SJCRH30 (cell line): ENCODE data around the gene CCDC112. TPM values are rescaled to one million over a fixed set of nuclear protein-coding genes. Genes with fewer than 3 reads are reported as not detected.

Experiments
- DNase-seq, 2 experiments: peaks; one replicate each; pipeline ENCODE4 v3.0.0-alpha.2; 2015 to 2020
- H3K27ac ChIP-seq: fragments of 250-450 bp; sonication (Bioruptor Pico); 2 replicates; pipeline ENCODE4 v1.5.1; 2020; ENCODE audit warnings: mild to moderate bottlenecking, moderate library complexity
- H3K27me3 ChIP-seq: fragments of 250-450 bp; sonication (Bioruptor Pico); 2 replicates; pipeline ENCODE4 v1.5.1; 2020; ENCODE audit warnings: mild to moderate bottlenecking, moderate library complexity
- H3K36me3 ChIP-seq: fragments of 250-450 bp; sonication (Bioruptor Pico); 2 replicates; pipeline ENCODE4 v1.5.1; 2020; ENCODE audit warnings: mild to moderate bottlenecking, moderate library complexity
- H3K4me1 ChIP-seq: fragments of 250-450 bp; sonication (Bioruptor Pico); 2 replicates; pipeline ENCODE4 v1.5.1; 2020; ENCODE audit warnings: mild to moderate bottlenecking, moderate library complexity
- H3K4me3 ChIP-seq: fragments of 250-450 bp; sonication (Bioruptor Pico); 2 replicates; pipeline ENCODE4 v1.5.1; 2020; ENCODE audit warnings: mild to moderate bottlenecking, moderate library complexity
- H3K9me3 ChIP-seq: fragments of 250-450 bp; sonication (Bioruptor Pico); replicated peaks from 2 replicates; pipeline ENCODE4 v1.5.1; 2020; ENCODE audit warnings: mild to moderate bottlenecking, moderate library complexity
- total RNA-seq: library from RNA; depleted of rRNA; stranded (reverse); fragments of >200 nt; shearing (Covaris generic); gene quantifications from 2 replicates; pipeline ENCODE4 v1.2.3, GENCODE V29; 2014

Gene CCDC112
- total RNA-seq, 1 experiment from 2014 or later = 7.4 TPM

GRCh38 chr5:115304496-115304895 is 8.0 kb upstream of the CCDC112 start:
- DNase-seq = no peak
- no peaks in the 10 kb centered on the region for H3K36me3 ChIP-seq
- no peak overlapping the region for H3K27ac ChIP-seq
- no peaks in the 10 kb centered on the region for H3K4me1 ChIP-seq
- H3K4me3 ChIP-seq = no peak overlapping the region
- H3K9me3 ChIP-seq = no peaks in the 10 kb centered on the region
- H3K27me3 ChIP-seq = no peaks in the 10 kb centered on the region

- peak in 1 of 2 experiments; percentile 1 for DNase-seq
- Histone ChIP-seq H3K4me3 (no peak overlapping the region), H3K36me3 (no peaks in the 10 kb centered on the region)
Measured at GRCh38 chr5:115298811-115299210, 2.4 kb upstream of the CCDC112 start.

GRCh38 chr5:115297031-115297430 is 577 bp upstream of the CCDC112 start:
- H3K4me3 ChIP-seq = peak overlapping the region; percentile 50
- no peaks in the 10 kb centered on the region for H3K27me3 ChIP-seq
- no peaks in the 10 kb centered on the region for H3K36me3 ChIP-seq
- no peak for DNase-seq
- H3K4me1 ChIP-seq = no peaks in the 10 kb centered on the region
- H3K27ac ChIP-seq = no peak overlapping the region
- H3K9me3 ChIP-seq = no peaks in the 10 kb centered on the region

More at GRCh38 chr5:115298811-115299210, 2.4 kb upstream of the CCDC112 start:
- H3K27me3 ChIP-seq = no peaks in the 10 kb centered on the region
- no peak overlapping the region for H3K27ac ChIP-seq
- H3K4me1 ChIP-seq = no peaks in the 10 kb centered on the region
- no peaks in the 10 kb centered on the region for H3K9me3 ChIP-seq

- Histone ChIP-seq H3K4me3 (peak overlapping the region; percentile 95), H3K27ac (peak overlapping the region; percentile 41), H3K4me1 (0 out of 2 replicates have a peak, but pooled peaks cover 2% of the 10 kb centered on the region), H3K36me3 (no peaks in the 10 kb centered on the region), H3K27me3 (no peaks in the 10 kb centered on the region), H3K9me3 (no peaks in the 10 kb centered on the region)
- no peak for DNase-seq
Measured at GRCh38 chr5:115295777-115296123, 704 bp downstream of the CCDC112 start.

- Histone ChIP-seq H3K9me3 (no peaks in the 10 kb centered on the region), H3K27ac (no peak overlapping the region), H3K4me1 (0 out of 2 replicates have a peak, but pooled peaks cover 2% of the 10 kb centered on the region), H3K4me3 (no peak overlapping the region), H3K36me3 (no peaks in the 10 kb centered on the region), H3K27me3 (no peaks in the 10 kb centered on the region)
- no peak for DNase-seq
Measured at GRCh38 chr5:115291397-115291796, 5.1 kb downstream of the CCDC112 start.

- no peaks in the 10 kb centered on the region for H3K36me3 ChIP-seq
- no peaks in the 10 kb centered on the region for H3K27me3 ChIP-seq
- no peak overlapping the region for H3K4me3 ChIP-seq
- DNase-seq = no peak
- H3K9me3 ChIP-seq = no peaks in the 10 kb centered on the region
- H3K4me1 ChIP-seq = 0 out of 2 replicates have a peak, but pooled peaks cover 2% of the 10 kb centered on the region
- H3K27ac ChIP-seq = no peak overlapping the region
Measured at GRCh38 chr5:115289104-115289503, 7.3 kb downstream of the CCDC112 start.

GRCh38 chr5:115284021-115284420 is 12.4 kb downstream of the CCDC112 start:
- H3K4me3 ChIP-seq = no peak overlapping the region
- no peaks in the 10 kb centered on the region for H3K9me3 ChIP-seq
- no peak for DNase-seq
- H3K4me1 ChIP-seq = no peaks in the 10 kb centered on the region
- H3K27me3 ChIP-seq = no peaks in the 10 kb centered on the region
- no peaks in the 10 kb centered on the region for H3K36me3 ChIP-seq
- H3K27ac ChIP-seq = no peak overlapping the region

- Histone ChIP-seq H3K9me3 (no peaks in the 10 kb centered on the region), H3K4me1 (no peaks in the 10 kb centered on the region), H3K27me3 (no peaks in the 10 kb centered on the region), H3K27ac (no peak overlapping the region), H3K4me3 (no peak overlapping the region), H3K36me3 (no peaks in the 10 kb centered on the region)
- no peak for DNase-seq
Measured at GRCh38 chr5:115282131-115282530, 14.3 kb downstream of the CCDC112 start.

GRCh38 chr5:115274584-115274983 is 21.9 kb downstream of the CCDC112 start:
- no peaks in the 10 kb centered on the region for H3K4me1 ChIP-seq
- H3K9me3 ChIP-seq = no peaks in the 10 kb centered on the region
- no peak overlapping the region for H3K4me3 ChIP-seq
- no peak for DNase-seq
- no peaks in the 10 kb centered on the region; the same call in none of the 2 replicates for H3K36me3 ChIP-seq
- H3K27ac ChIP-seq = no peak overlapping the region
- H3K27me3 ChIP-seq = no peaks in the 10 kb centered on the region

- Histone ChIP-seq H3K4me3 (no peak overlapping the region), H3K27ac (no peak overlapping the region), H3K9me3 (no peaks in the 10 kb centered on the region), H3K36me3 (no peaks in the 10 kb centered on the region; the same call in none of the 2 replicates), H3K4me1 (no peaks in the 10 kb centered on the region), H3K27me3 (no peaks in the 10 kb centered on the region)
- DNase-seq = no peak
Measured at GRCh38 chr5:115272297-115272958, 24.0 kb downstream of the CCDC112 start.

- no peak overlapping the region for H3K4me3 ChIP-seq
- H3K36me3 ChIP-seq = no peaks in the 10 kb centered on the region; the same call in none of the 2 replicates
- H3K4me1 ChIP-seq = no peaks in the 10 kb centered on the region
- no peaks in the 10 kb centered on the region for H3K27me3 ChIP-seq
- no peak overlapping the region for H3K27ac ChIP-seq
- no peaks in the 10 kb centered on the region for H3K9me3 ChIP-seq
- DNase-seq = no peak
Measured at GRCh38 chr5:115271295-115272050, 25.0 kb downstream of the CCDC112 start.

GRCh38 chr5:115267617-115268016 is 28.8 kb downstream of the CCDC112 start:
- Histone ChIP-seq H3K4me3 (no peak overlapping the region), H3K27me3 (no peaks in the 10 kb centered on the region), H3K36me3 (no peaks in the 10 kb centered on the region; the same call in 1 of the 2 replicates), H3K4me1 (peaks cover 3% of the 10 kb centered on the region; the same call in 1 of the 2 replicates), H3K27ac (no peak overlapping the region), H3K9me3 (no peaks in the 10 kb centered on the region)
- DNase-seq = no peak

GRCh38 chr5:115265220-115265619 is 31.2 kb downstream of the CCDC112 start:
- no peak for DNase-seq
- H3K27ac ChIP-seq = no peak overlapping the region
- no peaks in the 10 kb centered on the region for H3K27me3 ChIP-seq
- no peaks in the 10 kb centered on the region; the same call in 1 of the 2 replicates for H3K36me3 ChIP-seq
- peaks cover 3% of the 10 kb centered on the region; the same call in 1 of the 2 replicates for H3K4me1 ChIP-seq
- no peaks in the 10 kb centered on the region for H3K9me3 ChIP-seq
- no peak overlapping the region for H3K4me3 ChIP-seq

GRCh38 chr5:115264786-115265185 is 31.7 kb downstream of the CCDC112 start:
- Histone ChIP-seq H3K27me3 (no peaks in the 10 kb centered on the region), H3K4me3 (no peak overlapping the region), H3K27ac (no peak overlapping the region), H3K36me3 (no peaks in the 10 kb centered on the region; the same call in 1 of the 2 replicates), H3K9me3 (no peaks in the 10 kb centered on the region), H3K4me1 (peaks cover 3% of the 10 kb centered on the region; the same call in 1 of the 2 replicates)
- no peak for DNase-seq

GRCh38 chr5:115263078-115263380 is 33.4 kb downstream of the CCDC112 start:
- DNase-seq = no peak
- H3K36me3 ChIP-seq = no peaks in the 10 kb centered on the region
- H3K4me1 ChIP-seq = peaks cover 3% of the 10 kb centered on the region; the same call in 1 of the 2 replicates

More at GRCh38 chr5:115263078-115263380, 33.4 kb downstream of the CCDC112 start:
- no peaks in the 10 kb centered on the region for H3K9me3 ChIP-seq
- H3K27ac ChIP-seq = peak overlapping the region; percentile 85
- H3K27me3 ChIP-seq = no peaks in the 10 kb centered on the region
- peak overlapping the region; percentile 90 for H3K4me3 ChIP-seq
